GM19372 (cell line): Measurements from ENCODE around the gene PLEKHA6.
"Not testable (repeated sequence)": the region's sequence is repeated elsewhere in the genome, so short reads cannot be mapped to it uniquely, and the experiment has no call there.

Source experiments
- ATAC-seq: cut with Tn5 transposase; IDR thresholded peaks from one replicate; pipeline ENCODE4 v1.9.1; 2021; ENCODE audit warnings: mild to moderate bottlenecking, low read depth, moderate library complexity; ENCODE audit not compliant: unreplicated experiment

Gene PLEKHA6

GRCh38 chr1:204316164-204316563 is 43.6 kb downstream of the PLEKHA6 start:
- no peak for ATAC-seq

- no peak for ATAC-seq
These were observed 44.7 kb downstream of the PLEKHA6 start for GRCh38 chr1:204314893-204315658.

- ATAC-seq: no peak
These were observed 45.4 kb downstream of the PLEKHA6 start for GRCh38 chr1:204314171-204314892.

GRCh38 chr1:204313675-204314074 is 46.1 kb downstream of the PLEKHA6 start:
- ATAC-seq: no peak

GRCh38 chr1:204310970-204311369 is 48.8 kb downstream of the PLEKHA6 start:
- not testable (repeated sequence) for ATAC-seq

GRCh38 chr1:204308023-204308628 is 51.6 kb downstream of the PLEKHA6 start:
- ATAC-seq: no peak

- ATAC-seq: no peak
These were observed 52.3 kb downstream of the PLEKHA6 start for GRCh38 chr1:204307334-204307883.

- ATAC-seq: no peak
These were observed 53.7 kb downstream of the PLEKHA6 start for GRCh38 chr1:204306076-204306475.

- no peak for ATAC-seq
These were observed 55.7 kb downstream of the PLEKHA6 start for GRCh38 chr1:204304067-204304466.

GRCh38 chr1:204302769-204303168 is 57.0 kb downstream of the PLEKHA6 start:
- ATAC-seq: no peak

- no peak for ATAC-seq
These were observed 58.4 kb downstream of the PLEKHA6 start for GRCh38 chr1:204301171-204301957.

GRCh38 chr1:204299814-204300365 is 59.8 kb downstream of the PLEKHA6 start:
- no peak for ATAC-seq

- ATAC-seq: no peak
These were observed 63.2 kb downstream of the PLEKHA6 start for GRCh38 chr1:204296431-204296988.

GRCh38 chr1:204295671-204296070 is 64.1 kb downstream of the PLEKHA6 start:
- ATAC-seq: no peak

- ATAC-seq: no peak
These were observed 65.4 kb downstream of the PLEKHA6 start for GRCh38 chr1:204294357-204294756.

GRCh38 chr1:204293605-204294337 is 66.0 kb downstream of the PLEKHA6 start:
- no peak for ATAC-seq

GRCh38 chr1:204292740-204293139 is 67.0 kb downstream of the PLEKHA6 start:
- ATAC-seq: no peak

GRCh38 chr1:204289280-204289679 is 70.4 kb downstream of the PLEKHA6 start:
- no peak for ATAC-seq

- no peak for ATAC-seq
These were observed 71.6 kb downstream of the PLEKHA6 start for GRCh38 chr1:204288021-204288588.
